Measurements from ENCODE around the gene PDLIM5. TPM values are rescaled to one million over a fixed set of nuclear protein-coding genes. Genes with fewer than 3 reads are reported as not detected.
"Not testable (repeated sequence)": the region's sequence is repeated elsewhere in the genome, so short reads cannot be mapped to it uniquely, and the experiment has no call there.

The PDLIM5 gene
- total and polyA plus RNA-seq, 9 donors, result 24.9 to 160 (median 87.8) TPM

- TF ChIP-seq POLR2A (IDR thresholded peaks at IDR 0.05), result no peak
- TF ChIP-seq EP300 (IDR thresholded peaks at IDR 0.05), result no peak
- no peak for TF ChIP-seq CTCF (IDR thresholded peaks at IDR 0.05)
- no peaks in the 10 kb centered on the region for H3K9me3 ChIP-seq
- H3K36me3 ChIP-seq, result no peaks in the 10 kb centered on the region
- DNase-seq, result no peak
- H3K4me1 ChIP-seq (ENCODE audit: insufficient read depth), result peaks cover 5% of the 10 kb centered on the region
- intact Hi-C loops (cut with DNase I), result no loop called here
- no peak overlapping the region for H3K4me3 ChIP-seq
- 91 to 98% (median 95%) methylated on average over 1 of the region's 1 CpG for WGBS, 3 donors
- no peak overlapping the region for H3K27ac ChIP-seq
- no peaks in the 10 kb centered on the region for H3K27me3 ChIP-seq
Measured at GRCh38 chr4:94511591-94511990, 59.8 kb downstream of the PDLIM5 start.

GRCh38 chr4:94513532-94513931 is 61.8 kb downstream of the PDLIM5 start:
- H3K36me3 ChIP-seq; H3K9me3 ChIP-seq; H3K4me1 ChIP-seq (ENCODE audit: insufficient read depth); H3K4me3 ChIP-seq; DNase-seq; intact Hi-C loops (cut with DNase I); H3K27ac ChIP-seq; H3K27me3 ChIP-seq: not testable (repeated sequence)
- 85 to 93% (median 92%) methylated on average over 2 of the region's 2 CpGs for WGBS, 3 donors

- WGBS, 3 donors, result 70 to 85% (median 73%) methylated on average over 4 of the region's 4 CpGs
- Histone ChIP-seq H3K27ac (no peak overlapping the region), H3K27me3 (no peaks in the 10 kb centered on the region), H3K4me3 (no peak overlapping the region), H3K36me3 (no peaks in the 10 kb centered on the region), H3K4me1 (ENCODE audit: insufficient read depth) (no peaks in the 10 kb centered on the region), H3K9me3 (no peaks in the 10 kb centered on the region)
- intact Hi-C loops (cut with DNase I), result no loop called here
- DNase-seq, result no peak
- no peak for TF ChIP-seq EP300 (IDR thresholded peaks at IDR 0.05)
- TF ChIP-seq POLR2A (IDR thresholded peaks at IDR 0.05), result no peak
- no peak for TF ChIP-seq CTCF (IDR thresholded peaks at IDR 0.05)
Measured at GRCh38 chr4:94515365-94515764, 63.6 kb downstream of the PDLIM5 start.

GRCh38 chr4:94516067-94516466 is 64.3 kb downstream of the PDLIM5 start:
- 45 to 61% (median 58%) methylated on average over 3 of the region's 3 CpGs for WGBS, 3 donors
- Histone ChIP-seq H3K9me3 (no peaks in the 10 kb centered on the region), H3K36me3 (no peaks in the 10 kb centered on the region), H3K4me3 (no peak overlapping the region), H3K27me3 (no peaks in the 10 kb centered on the region), H3K27ac (no peak overlapping the region), H3K4me1 (ENCODE audit: insufficient read depth) (no peaks in the 10 kb centered on the region)
- no peak for DNase-seq
- intact Hi-C loops (cut with DNase I), result no loop called here
- TF ChIP-seq EP300 (IDR thresholded peaks at IDR 0.05), result no peak

GRCh38 chr4:94516999-94517398 is 65.3 kb downstream of the PDLIM5 start:
- no peaks in the 10 kb centered on the region for H3K9me3 ChIP-seq
- intact Hi-C loops (cut with DNase I), result no loop called here
- H3K4me3 ChIP-seq, result no peak overlapping the region
- TF ChIP-seq CTCF (IDR thresholded peaks at IDR 0.05) (no peak), EP300 (IDR thresholded peaks at IDR 0.05) (no peak), POLR2A (IDR thresholded peaks at IDR 0.05) (no peak)
- no peak overlapping the region for H3K27ac ChIP-seq
- no peaks in the 10 kb centered on the region for H3K36me3 ChIP-seq
- WGBS, 3 donors, result 81 to 93% (median 87%) methylated on average over 5 of the region's 5 CpGs
- H3K27me3 ChIP-seq, result no peaks in the 10 kb centered on the region
- no peaks in the 10 kb centered on the region for H3K4me1 ChIP-seq (ENCODE audit: insufficient read depth)
- no peak for DNase-seq

- Histone ChIP-seq H3K27ac (no peak overlapping the region), H3K4me3 (no peak overlapping the region), H3K4me1 (ENCODE audit: insufficient read depth) (no peaks in the 10 kb centered on the region), H3K9me3 (no peaks in the 10 kb centered on the region), H3K36me3 (no peaks in the 10 kb centered on the region), H3K27me3 (no peaks in the 10 kb centered on the region)
- no peak for DNase-seq
- 83 to 94% (median 93%) methylated on average over 1 of the region's 1 CpG for WGBS, 3 donors
- intact Hi-C loops (cut with DNase I), result no loop called here
- TF ChIP-seq POLR2A (IDR thresholded peaks at IDR 0.05) (no peak), CTCF (IDR thresholded peaks at IDR 0.05) (no peak), EP300 (IDR thresholded peaks at IDR 0.05) (no peak)
Measured at GRCh38 chr4:94517492-94517891, 65.8 kb downstream of the PDLIM5 start.
